ENCODE measurements around the gene CDH13. TPM values are rescaled to one million over a fixed set of nuclear protein-coding genes. Genes with fewer than 3 reads are reported as not detected.

The CDH13 gene
- total and polyA plus RNA-seq, 2 of the 8 experiments (the other 6 are each of a cell fraction or from before 2014, with no cell fraction given): 2.3 to 2.4 TPM

GRCh38 chr16:83806731-83807130 lies 1180.0 kb downstream of the CDH13 start:
- H3K56ac ChIP-seq (replicated peaks; ENCODE audit: insufficient read length, low read depth, low read length): no peak overlapping the region
- H2BK5ac ChIP-seq (ENCODE audit: low read depth, low read length): no peak overlapping the region
- H3K4me2 ChIP-seq (ENCODE audit: insufficient read depth in 1 of 2, low read depth in 2 of 2, low read length in 2 of 2): no peak overlapping the region
- no peak overlapping the region for H3K18ac ChIP-seq (ENCODE audit: extremely low read depth, low read length)
- no peak for FAIRE-seq
- no peak overlapping the region for H3K27ac ChIP-seq (ENCODE audit: low read depth, low read length)
- 88% methylated on average over 6 of the region's 6 CpGs; no CpG with 5 or more reads in 1 of the 2 experiments for WGBS, 2 experiments (ENCODE audit: extremely low coverage in 1 of 2, insufficient coverage in 1 of 2, insufficient read length in 1 of 2, insufficient replicate concordance in 2 of 2, low coverage in 1 of 2, low lambda C conversion rate in 2 of 2, missing lambda C conversion rate in 1 of 2)
- H2BK20ac ChIP-seq (ENCODE audit: low read length): no peak overlapping the region
- H3K4me1 ChIP-seq (replicated peaks in 1 of 4; ENCODE audit: control insufficient read depth in 3 of 4, insufficient read depth in 4 of 4, low read length in 3 of 4): peaks cover 4 to 23% (median 17%) of the 10 kb centered on the region in 4 experiments
- no peak overlapping the region for H2BK12ac ChIP-seq (ENCODE audit: low read depth, low read length)
- POLR2A ChIA-PET (ENCODE audit: partially characterized antibody): no interaction called here
- H4K91ac ChIP-seq (replicated peaks; ENCODE audit: insufficient read length, low read length): no peak overlapping the region
- H3K79me1 ChIP-seq (ENCODE audit: low read depth, low read length): peaks cover 6% of the 10 kb centered on the region
- H4K5ac ChIP-seq (ENCODE audit: insufficient read length, low read depth, low read length): no peak overlapping the region
- TF ChIP-seq TAF1 (IDR thresholded peaks at IDR 0.05; ENCODE audit: low read depth, low read length): no peak
- no peak for TF ChIP-seq HDAC6 (IDR thresholded peaks at IDR 0.05; ENCODE audit: low read depth, low read length)
- TF ChIP-seq RBBP5 (IDR thresholded peaks at IDR 0.05; ENCODE audit: borderline replicate concordance, low read depth, low read length): no peak
- TF ChIP-seq RFX5 (IDR thresholded peaks at IDR 0.05; ENCODE audit: borderline replicate concordance, low read depth, low read length): no peak
- no peak for TF ChIP-seq BCL11A (IDR thresholded peaks at IDR 0.05; ENCODE audit: low read depth in 2 of 2, low read length in 2 of 2)
- TF ChIP-seq BRCA1 (IDR thresholded peaks at IDR 0.05; ENCODE audit: low read depth, low read length): no peak
- H2AK5ac ChIP-seq (ENCODE audit: low read depth, low read length): no peak overlapping the region
- no peak for DNase-seq (ENCODE audit: low read depth in 1 of 2, low spot score in 2 of 2)
- H3K9ac ChIP-seq (replicated peaks in 1 of 4; ENCODE audit: extremely low read depth in 1 of 4, low read depth in 3 of 4, low read length in 3 of 4): no peak overlapping the region
- H2BK120ac ChIP-seq (replicated peaks; ENCODE audit: low read depth, low read length): no peak overlapping the region
- no peak overlapping the region for H3K14ac ChIP-seq (ENCODE audit: insufficient read length)
- H4K20me1 ChIP-seq (replicated peaks in 1 of 2; ENCODE audit: control insufficient read depth in 1 of 2, insufficient read depth in 2 of 2, low read length in 2 of 2): peaks cover 0 to 4% of the 10 kb centered on the region in 2 experiments
- H3K23ac ChIP-seq (ENCODE audit: insufficient read length): no peak overlapping the region
- H2BK15ac ChIP-seq (ENCODE audit: low read length): no peak overlapping the region
- CTCF ChIA-PET (ENCODE audit: partially characterized antibody): no interaction called here
- no peak overlapping the region for H3K4ac ChIP-seq (replicated peaks; ENCODE audit: insufficient read length, low read depth, low read length)
- H3K9me3 ChIP-seq (ENCODE audit: insufficient read depth in 2 of 2, low read depth in 1 of 2, low read length in 1 of 2): no peaks in the 10 kb centered on the region
- no peak overlapping the region for H4K8ac ChIP-seq (ENCODE audit: extremely low read depth, insufficient read depth, low read length)
- no peaks in the 10 kb centered on the region; a peak in 1 of 7 replicates for H3K27me3 ChIP-seq (replicated peaks in 1 of 4; ENCODE audit: control insufficient read depth in 3 of 4, extremely low read depth in 1 of 4, insufficient read depth in 3 of 4, low read length in 3 of 4)
- H3K36me3 ChIP-seq (ENCODE audit: control insufficient read depth in 2 of 4, insufficient read depth in 4 of 4, low read length in 3 of 4): peaks cover 0 to 10% (median 2%) of the 10 kb centered on the region in 4 experiments; a peak in 4 of 8 replicates
- H3K79me2 ChIP-seq (ENCODE audit: control insufficient read depth in 1 of 2, insufficient read depth in 2 of 2, low read length in 2 of 2): peaks cover 6 to 30% of the 10 kb centered on the region in 2 experiments
- H3K4me3 ChIP-seq (ENCODE audit: extremely low read depth in 1 of 4, insufficient read depth in 2 of 4, low read depth in 3 of 4, low read length in 4 of 4): no peak overlapping the region
- peaks cover 5% of the 10 kb centered on the region for H3K23me2 ChIP-seq (ENCODE audit: low read depth, low read length)
- H2AFZ ChIP-seq (ENCODE audit: low read length): no peak overlapping the region
